Activated CD8-positive, alpha-beta memory T cell treated with anti-CD3 and anti-CD28 coated beads, Interleukin-2, amount 50 U/mL, for 24 hours (primary cell): ENCODE measurements around the gene LRRTM4.
"Not testable (repeated sequence)": the region's sequence is repeated elsewhere in the genome, so short reads cannot be mapped to it uniquely, and the experiment has no call there.

Source experiments
- DNase-seq: peaks from one replicate; pipeline ENCODE4 v3.0.0-alpha.2; 2020; ENCODE audit errors: extremely low read depth

Gene LRRTM4

DNA sequence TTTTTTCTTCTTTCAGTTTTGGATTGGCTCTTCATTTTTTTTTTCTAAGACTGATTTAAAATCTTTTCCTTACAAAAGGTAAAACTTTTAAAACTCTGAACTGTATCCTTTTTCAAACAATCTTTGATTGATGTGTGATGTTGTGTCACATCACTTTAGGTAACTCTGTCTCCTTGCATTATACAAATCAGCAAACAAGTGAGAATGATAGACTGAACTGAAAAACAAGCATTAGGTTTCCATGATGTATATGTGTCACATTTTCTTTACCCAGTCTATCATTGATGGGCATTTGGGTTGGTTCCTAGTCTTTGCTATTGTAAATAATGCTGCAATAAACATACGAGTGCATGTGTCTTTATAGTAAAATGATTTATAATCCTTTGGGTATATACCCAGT is 655.7 kb downstream of the LRRTM4 start:
- no peak for DNase-seq

DNA sequence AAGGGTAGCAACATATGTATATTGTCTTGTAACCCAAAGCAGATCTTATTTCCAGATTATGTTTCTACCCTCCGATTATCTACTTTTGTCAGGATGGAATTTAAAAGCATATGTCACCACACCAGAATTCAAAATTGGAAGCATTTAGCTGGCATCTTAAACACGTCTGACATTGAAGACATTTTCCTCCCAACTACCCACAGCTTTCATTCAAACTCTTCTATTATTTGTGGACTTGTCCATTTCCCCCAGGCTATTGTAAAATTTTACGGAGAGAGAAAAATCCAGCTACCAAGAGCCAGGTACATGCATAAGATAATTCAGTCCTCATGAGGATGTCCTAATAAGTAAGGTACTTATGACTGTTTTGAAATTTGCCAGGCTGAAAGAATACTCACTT is 659.3 kb downstream of the LRRTM4 start:
- no peak for DNase-seq

DNA sequence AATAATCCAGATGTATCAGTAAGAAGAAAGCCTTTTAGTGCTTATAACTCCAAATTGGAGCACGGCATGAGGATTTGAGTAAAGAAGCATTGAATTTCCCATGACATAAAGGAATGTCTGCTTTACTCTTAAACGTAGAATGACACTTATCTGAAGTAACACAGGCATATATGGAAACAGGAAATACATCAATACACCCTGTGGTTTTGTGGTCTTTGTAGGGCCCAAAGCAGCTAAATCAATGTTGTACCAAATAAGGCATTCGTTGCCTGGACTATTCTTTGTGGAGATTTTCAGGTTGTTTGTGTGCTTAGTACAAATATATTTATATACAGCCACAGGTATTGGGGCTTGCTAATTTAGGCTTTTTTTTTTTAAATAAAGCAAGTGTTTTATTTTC is 660.5 kb downstream of the LRRTM4 start:
- DNase-seq: no peak

DNA sequence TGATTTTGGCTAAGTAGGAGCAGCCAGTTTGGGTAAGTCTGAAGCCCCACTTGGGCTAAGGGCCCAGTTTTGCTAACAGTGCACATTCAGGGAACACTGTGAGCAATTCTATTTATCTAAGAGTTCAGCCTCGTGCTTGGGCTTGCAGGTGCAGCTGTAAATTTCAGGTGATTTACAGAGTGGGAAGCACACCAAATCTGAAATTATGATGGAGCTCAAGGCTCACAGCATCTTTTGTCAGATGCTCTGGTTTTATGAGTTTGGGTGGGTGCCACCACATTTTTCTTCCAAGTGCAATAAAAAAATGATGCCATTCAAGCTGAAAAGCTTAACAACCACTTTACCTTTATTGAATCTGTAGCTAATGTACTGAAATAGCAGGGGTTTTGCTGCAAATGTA is 671.2 kb downstream of the LRRTM4 start:
- no peak for DNase-seq

DNA sequence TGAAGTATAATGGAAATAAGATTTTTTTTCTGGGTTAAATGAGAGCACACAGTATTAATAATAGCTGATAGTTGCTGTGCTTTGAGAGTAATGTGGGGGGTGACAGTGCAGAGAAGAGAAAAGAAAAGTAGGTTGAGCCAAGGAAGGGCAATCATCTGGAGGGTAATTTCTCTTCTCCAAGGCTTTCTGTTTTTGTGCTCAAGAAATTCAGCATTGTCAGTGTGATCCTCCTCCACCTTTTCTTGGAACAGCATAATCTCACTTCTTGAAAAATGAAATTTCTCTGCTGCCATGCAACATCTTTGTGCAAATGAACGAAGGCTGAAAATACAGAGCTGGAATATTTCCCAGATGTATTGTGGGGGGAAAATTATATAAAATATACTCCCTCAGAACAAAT is 673.1 kb downstream of the LRRTM4 start:
- DNase-seq: no peak

DNA sequence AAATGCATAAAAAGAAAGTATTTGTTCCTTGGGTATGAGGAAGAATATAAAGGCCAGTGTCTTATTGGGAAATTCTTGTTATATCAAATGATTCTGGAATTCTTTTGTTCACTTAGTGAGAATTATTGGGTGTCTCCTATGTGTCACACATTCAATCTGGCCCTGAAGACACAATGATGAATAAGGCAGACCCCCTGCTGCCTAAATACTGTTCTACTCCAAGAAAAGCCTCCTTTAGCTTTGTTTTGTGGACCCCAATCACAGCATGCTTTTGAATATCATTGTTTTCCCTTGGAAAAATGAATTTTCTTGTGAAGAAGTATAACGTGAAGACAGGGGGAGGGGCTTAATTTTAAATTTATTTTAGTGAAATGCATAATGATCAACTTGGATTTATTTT is 682.4 kb downstream of the LRRTM4 start:
- no peak for DNase-seq

DNA sequence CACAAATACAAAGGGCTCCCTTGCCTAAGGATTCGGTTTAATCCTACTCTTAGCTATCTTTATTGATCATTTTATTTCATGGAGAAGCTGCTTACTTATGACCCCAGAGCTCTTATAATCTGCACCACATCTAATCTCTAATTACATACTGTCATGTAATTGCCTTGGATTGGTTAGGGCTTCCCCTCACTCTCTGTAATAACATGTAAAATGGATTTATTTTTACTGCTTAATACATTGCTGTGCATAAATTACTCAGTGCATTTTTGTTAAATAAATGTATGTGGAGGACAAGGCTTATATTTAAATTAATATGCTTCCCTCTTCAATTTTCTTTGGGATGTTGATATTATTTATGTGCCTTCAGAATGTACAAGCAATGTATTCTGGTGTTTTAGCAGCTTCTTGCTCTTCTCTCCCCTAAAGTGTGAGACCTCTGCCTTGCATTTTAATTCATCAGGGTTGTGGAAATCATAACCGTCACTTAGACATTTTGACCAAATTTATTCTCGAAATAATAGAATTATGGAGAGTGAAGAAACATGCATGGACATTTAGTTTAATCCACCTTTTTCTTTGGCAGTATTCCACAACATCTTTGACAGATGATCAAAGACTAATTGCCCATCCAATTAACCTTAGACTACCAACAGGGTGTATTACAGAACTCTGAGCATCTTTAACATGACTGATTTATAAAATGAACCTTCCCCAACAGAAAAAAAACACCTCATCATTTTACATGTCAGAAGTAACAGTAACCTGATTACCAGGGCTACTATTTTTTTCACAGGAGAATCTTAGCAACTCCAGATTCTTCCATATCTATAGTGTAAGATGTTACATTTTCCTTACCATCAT is 692.6 kb downstream of the LRRTM4 start:
- no peak for DNase-seq

DNA sequence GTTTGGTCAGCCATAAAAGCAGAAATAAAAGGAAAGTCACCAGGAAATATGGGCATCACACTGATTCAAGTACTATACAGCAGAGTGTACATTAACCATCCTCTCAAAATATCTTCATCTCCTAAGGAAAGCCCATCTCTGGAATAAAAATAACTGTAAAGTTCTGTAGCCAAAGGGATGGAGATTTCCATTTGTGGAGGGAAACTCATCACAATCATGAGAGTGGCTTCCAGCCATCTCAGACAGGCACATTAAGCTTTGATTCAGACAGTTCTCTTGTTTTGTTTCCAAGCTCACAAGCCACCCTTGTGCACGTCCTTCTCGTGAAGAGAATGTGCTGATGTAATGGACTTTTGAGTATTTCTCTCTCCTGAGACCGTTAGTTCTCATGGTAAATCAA is 695.5 kb downstream of the LRRTM4 start:
- no peak for DNase-seq

DNA sequence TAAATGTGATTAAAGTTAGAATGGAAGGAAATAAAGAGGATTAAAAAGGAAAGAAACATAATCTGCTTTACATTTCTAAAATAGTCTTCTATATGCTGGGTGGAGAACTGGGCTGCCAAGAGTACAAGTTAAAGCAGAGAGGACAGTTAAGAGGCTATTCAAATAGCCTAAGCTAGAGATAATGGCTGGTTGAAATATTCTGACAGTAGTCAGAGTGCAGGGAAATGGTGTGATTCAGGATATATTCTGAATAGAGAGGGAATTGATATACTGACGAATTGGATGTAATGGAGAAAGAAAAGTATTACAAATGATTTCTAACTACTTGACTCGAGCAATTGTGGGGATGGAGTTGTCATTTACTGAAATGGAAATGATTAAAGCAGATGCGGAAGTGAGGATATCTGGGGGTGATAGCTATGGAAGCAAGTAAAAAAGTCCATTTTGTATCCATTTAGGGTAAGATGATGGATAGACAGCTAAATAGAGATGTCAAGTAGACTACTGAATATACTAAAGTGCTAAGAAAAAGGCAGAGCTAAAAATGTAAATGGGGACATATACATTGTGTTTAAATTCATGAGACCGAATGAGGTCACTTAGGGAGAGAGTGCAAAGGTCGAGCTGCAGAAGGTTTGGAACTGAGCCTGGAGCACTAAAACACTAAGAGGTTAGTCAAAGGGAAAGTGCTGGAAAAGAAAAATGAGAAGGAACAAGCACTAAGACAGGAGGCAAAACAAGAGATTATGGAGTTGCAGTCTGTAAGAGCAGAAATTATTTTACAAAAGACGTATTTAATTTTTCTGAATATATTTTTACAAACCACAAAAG is 696.8 kb downstream of the LRRTM4 start:
- no peak for DNase-seq

DNA sequence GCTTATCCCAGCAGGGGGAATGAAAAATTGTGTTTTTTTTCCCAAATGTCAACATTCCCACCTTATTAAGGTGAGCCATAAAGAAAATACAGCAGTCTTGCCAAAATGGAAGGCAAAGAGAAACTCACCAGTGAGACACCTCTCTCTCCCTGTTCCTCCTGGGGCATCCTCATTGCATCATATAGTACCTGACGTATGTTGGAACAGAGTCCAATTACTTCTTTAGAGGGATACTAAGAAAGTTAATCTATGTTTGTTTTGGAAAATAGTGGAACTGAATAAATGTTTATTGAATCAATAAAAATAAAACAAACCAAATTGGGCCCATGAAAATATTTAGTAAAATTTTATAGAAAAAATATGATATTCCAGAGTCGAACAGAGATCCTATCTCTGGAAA is 700.4 kb downstream of the LRRTM4 start:
- no peak for DNase-seq

DNA sequence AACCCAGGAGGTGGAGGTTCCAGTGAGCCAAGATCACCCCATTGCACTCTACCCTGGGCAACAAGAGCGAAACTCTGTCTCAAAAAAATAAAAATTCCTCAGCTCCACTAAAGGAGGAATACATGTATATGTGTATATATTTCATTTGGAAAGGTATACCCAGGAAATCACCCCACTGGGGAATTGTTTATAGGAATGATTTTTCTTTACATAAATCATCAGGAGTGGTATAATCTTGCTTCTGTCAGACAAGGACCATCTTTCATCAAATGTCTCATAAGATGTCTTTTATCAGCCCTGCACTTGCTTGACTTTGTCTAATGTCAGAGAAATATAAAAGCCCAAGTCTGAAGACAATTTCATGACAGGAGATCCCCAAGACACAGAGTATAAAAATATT is 709.1 kb downstream of the LRRTM4 start:
- DNase-seq: no peak

DNA sequence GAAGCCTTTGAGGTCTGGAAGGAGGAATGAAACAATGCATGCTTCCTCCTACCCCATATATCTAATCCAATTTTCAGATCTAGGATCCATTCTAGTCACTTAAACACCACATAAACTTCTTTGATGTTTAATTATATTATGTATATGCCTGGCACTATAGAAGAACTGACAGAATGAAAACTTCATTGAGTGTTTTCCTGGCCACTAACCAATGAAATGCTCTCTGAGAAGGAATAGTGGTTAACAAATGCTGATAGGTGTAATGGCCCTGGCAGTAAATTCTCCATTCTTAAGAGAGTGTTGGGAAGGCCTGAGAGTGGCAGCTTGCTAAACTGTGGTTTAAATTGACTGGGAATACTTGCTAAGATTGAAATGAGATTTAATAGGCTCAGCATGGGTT is 710.0 kb downstream of the LRRTM4 start:
- DNase-seq: no peak

DNA sequence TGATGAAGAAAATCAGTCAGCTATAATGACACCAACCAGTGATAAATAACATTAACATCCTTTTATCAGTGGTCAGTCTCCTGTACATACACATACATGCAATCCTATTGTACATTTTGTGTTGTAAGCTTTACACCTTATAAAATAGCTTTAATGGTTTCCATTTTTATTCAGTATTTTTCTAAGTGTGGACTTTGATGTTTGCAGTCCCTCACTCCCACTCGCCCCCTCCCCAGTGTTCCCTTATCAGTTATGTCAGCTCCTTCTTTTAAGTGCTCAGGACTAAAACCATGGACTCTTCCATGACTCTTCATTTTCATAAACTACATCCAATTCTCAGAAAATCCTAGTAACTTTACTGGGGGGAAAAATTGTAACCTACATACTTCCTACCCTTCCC is 713.0 kb downstream of the LRRTM4 start:
- no peak for DNase-seq

DNA sequence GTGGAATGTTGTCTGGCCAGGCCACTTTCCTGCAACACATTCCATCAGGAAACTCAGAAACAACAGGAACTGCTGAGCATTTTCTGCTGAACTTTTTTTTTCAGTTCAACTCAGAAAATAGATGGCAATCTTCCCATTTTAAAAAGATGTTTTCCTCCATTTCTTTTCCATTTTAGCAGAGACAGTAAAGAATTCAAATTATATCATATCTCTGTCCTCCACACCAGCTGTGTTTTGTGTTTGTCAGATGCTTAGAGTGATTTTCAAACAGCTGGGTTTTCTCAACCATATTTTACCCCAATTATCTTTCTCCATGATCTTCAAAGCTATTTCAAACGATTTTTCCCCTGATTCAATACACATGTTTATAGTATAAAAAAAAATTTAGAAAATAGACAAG is 713.4 kb downstream of the LRRTM4 start:
- no peak for DNase-seq

DNA sequence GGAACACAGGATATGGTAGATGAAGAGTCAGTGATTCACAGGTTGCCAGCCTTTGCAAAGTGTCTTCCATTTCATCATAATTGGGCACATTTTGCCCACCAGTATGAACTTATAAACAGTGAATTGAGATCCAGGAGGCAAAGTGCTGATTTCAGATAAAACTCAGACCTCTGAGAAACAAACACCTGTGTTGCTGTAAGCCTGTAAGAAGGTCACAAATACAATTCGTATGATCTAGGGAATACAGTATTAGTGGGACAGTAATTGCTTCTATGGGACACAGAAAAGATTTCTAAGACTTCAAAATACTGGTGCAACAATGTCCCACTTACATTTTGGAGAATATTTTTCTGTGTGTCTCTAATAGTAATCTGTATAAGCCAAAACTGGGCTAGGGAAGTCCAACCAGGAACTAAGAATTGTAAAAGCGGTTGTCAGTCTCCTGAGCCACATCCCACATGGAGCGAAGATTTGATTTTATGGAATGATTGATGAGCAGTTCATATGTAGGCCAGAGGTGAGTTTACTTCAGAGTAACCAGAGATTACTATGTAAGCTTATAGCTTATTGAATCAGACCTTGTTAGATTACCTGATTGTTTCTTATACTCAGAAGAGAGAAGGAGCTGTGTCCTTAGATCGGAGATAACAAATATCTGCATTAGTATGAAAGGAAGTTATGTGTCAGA is 728.4 kb downstream of the LRRTM4 start:
- no peak for DNase-seq

DNA sequence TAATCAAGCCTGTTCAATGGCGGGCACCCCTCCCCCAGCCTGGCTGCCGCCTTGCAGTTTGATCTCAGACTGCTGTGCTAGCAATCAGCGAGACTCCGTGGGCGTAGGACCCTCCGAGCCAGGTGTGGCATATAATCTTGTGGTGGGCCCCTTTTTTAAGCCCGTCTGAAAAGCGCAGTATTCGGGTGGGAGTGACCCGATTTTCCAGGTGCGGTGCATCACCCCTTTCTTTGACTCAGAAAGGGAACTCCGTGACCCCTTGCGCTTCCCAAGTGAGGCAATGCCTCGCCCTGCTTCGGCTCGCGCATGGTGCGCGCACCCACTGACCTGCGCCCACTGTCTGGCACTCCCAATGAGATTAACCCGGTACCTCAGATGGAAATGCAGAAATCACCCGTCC is 740.9 kb downstream of the LRRTM4 start:
- not testable (repeated sequence) for DNase-seq

DNA sequence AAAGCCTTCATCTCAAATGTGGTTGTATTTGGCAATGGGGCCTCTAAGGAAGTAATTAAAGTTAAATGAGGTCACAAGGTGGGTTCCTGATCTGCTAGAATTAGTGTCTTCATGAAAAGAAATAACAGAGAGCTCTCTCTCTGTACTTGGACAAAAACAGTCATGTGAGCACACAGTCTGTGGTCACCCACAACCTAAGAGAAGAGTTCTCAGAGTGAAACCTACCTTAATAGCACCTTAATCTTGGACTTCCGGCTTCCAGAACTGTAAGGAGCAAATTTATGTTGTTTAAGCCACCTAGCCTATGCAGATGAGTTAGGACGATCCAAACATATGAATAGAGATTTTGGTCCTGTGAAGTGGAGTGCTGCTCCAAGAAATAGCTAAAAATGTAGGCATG is 758.9 kb downstream of the LRRTM4 start:
- no peak for DNase-seq

DNA sequence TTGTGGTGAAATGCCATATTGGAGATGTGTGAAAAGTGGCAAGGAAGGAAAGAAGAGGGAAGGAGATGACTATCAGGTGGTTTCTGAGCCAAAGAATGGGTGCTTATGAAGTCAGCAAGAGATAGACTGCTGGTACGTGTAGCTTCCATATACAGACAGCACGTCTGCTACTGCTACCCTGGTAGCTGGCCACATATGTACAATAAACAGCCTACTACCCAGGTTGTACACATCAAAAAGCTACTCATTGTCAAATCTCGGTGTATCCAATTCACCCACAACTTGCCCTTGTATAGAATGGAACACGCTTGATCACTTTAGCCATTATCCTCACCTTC is 761.8 kb downstream of the LRRTM4 start:
- DNase-seq: no peak

DNA sequence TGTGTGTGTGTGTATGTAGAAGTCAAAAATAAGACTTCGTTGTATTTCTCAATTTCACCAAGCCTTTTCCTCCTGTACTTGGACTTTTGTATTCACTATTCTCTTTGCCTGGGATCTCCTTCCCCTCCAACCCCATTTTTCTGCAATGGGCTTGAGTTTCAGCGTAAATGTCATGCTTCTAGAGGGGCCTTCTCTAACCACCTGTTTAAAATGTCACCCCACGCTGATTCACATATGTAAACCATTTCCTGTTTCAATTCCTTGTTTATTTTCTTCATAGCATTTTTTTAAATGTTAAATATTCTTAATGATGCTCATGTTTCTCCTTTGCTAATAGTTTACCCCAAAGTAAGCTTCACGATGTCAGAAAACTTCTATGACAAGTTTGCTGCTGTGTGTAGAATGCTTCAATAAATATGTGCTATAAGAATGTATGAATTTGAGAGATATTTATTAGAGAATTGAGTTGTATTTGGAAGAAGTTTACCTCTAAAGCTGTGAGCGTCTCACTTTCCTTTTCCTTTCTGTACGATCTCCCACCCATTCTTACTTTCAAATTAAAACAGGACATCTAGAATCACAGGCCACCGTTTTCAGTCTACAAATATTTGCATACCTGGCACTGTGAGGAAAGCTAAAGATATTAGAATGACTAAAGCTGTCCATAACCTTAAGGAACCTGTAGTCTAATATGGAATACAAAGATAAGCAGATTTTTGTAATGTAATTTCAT is 762.4 kb downstream of the LRRTM4 start:
- DNase-seq: no peak

DNA sequence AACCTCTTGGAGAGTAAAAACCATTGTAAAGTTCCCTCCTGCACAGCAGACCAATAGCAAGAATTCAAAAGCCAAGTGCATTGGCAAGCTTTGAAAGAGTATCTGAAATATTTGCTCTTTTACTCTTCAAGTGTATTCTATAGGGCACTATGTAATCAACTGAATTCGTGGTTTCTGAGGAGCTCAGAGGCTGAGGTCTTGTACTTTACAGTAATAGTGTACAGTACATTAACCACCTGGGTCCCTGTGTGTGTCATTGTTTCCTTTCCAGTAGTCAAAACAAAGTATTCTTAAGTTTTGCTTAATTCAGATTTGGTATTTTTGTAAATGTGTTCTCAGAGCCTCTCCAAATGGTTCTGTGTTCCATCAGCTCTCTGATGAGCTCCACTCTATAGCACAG is 769.7 kb downstream of the LRRTM4 start:
- DNase-seq: no peak

DNA sequence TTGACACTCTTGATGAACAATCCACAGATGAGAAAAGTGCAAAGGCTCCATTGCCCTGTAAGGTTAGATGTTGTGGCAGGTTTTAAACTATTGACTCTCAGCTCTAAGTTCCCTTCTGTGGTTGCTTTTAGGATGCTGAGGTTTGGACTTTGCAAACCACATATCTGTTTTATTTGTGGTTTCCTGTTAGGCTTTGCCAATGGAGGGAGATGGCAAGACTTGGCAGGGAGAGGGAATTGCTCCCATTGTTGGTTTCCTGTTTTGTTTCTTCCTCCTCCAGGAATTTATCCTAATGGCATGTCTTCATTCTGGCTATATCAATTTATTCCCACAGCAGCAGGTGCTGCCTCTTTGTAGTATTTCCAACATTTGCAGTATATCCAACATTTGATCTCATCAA is 772.3 kb downstream of the LRRTM4 start:
- no peak for DNase-seq
